ENCODE measurements around the gene CCL4L2. TPM values are rescaled to one million over a fixed set of nuclear protein-coding genes. Genes with fewer than 3 reads are reported as not detected.
"Not testable (repeated sequence)": the region's sequence is repeated elsewhere in the genome, so short reads cannot be mapped to it uniquely, and the experiment has no call there.

CCL4L2 gene
- total RNA-seq (1.6 TPM), polyA plus RNA-seq (ENCODE audit: insufficient read depth, low read depth, low replicate concordance) (3.4 TPM)
- long read RNA-seq, donor 1 = 0 reads
- long read RNA-seq, donor 2 = 0 reads
- long read RNA-seq, donor 3 = 0 reads
- long read RNA-seq, donor 4 = 0 reads
- long read RNA-seq, donor 5 = 0 reads
- long read RNA-seq, donor 6 = 0 reads
- long read RNA-seq, donor 7, partial matches to known transcripts = 0 of 1 reads
- long read RNA-seq, donor 7, other reads (novel, unspliced or antisense) = 0 of 1 reads
- long read RNA-seq, donor 8 = 0 reads
- long read RNA-seq, donor 9 = 0 reads
- long read RNA-seq, donor 10 = 0 reads

DNA sequence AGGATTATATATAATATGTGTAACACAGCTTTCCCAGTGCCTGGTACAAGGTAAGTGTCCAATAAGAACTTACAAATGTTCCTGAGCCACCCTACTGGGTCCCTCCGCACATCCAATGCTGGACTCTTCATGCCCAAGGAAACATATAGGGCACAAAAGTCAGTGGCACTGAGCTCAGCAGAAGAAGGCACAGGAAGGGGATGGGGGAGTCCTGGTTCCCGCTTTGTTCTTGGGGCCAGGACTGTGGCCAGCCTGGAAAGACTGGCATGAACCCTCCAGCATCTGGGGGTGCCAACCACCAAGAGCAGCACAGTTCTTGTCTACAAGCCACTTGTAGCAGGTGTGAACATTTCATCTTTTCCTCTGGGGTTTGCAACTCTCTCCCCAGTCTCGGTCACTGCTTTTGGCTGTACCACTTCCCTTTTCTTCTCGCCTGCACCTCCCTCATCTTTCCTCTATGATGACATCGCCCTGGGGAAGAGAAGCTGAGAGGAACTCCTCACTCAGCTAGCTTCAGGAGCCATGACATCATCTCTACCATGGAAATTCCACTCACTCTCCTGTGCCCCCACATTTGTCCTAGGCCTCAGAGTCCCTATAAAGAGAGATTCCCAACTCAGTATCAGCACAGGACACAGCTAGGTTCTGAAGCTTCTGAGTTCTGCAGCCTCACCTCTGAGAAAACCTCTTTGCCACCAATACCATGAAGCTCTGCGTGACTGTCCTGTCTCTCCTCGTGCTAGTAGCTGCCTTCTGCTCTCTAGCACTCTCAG lies at the start of gene CCL4L2:
TSS of gene CCL4L2 (plus strand) at position 625 of the 773 bp plus-strand sequence.
- H3K4me3 ChIP-seq (ENCODE audit: low read length in 3 of 3); H3K27me3 ChIP-seq (ENCODE audit: control insufficient read depth, insufficient read depth, low read length); H3K36me3 ChIP-seq (ENCODE audit: control insufficient read depth in 2 of 3, insufficient read depth in 3 of 3, low read length in 3 of 3); H3K9me3 ChIP-seq (ENCODE audit: control insufficient read depth in 2 of 3, insufficient read depth in 1 of 3, low read length in 3 of 3); intact Hi-C loops (cut with DNase I); FAIRE-seq; H3K27ac ChIP-seq (ENCODE audit: low read depth in 2 of 2, low read length in 2 of 2); H3K9ac ChIP-seq (ENCODE audit: low read length in 3 of 3); DNase-seq; H3K4me1 ChIP-seq (ENCODE audit: control insufficient read depth in 2 of 3, insufficient read depth in 2 of 3, low read depth in 1 of 3, low read length in 3 of 3): not testable (repeated sequence)

DNA sequence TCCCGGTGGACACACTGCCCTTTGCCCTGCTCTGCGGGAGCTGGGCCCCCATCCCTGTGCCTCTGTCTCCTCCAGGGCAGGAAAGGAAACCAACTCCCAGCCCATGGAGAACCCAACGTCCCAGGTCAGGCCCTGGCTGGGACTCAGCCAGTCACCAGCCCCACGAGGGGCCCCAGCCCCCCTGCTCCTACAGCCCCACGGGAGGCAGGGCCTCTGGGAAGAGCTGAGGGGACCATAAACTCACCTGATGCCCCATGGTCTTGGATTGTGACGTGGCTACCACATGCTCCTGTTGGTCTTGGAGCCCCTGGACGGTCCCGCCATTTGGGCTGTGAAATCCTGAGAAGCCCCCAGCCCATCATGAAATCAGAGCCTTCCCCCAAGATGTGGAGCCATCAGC lies 42.0 kb upstream of the CCL4L2 start:
- H3K9ac ChIP-seq (ENCODE audit: low read length in 3 of 3); H3K4me1 ChIP-seq (ENCODE audit: control insufficient read depth in 2 of 3, insufficient read depth in 2 of 3, low read depth in 1 of 3, low read length in 3 of 3); DNase-seq; H3K27me3 ChIP-seq (ENCODE audit: control insufficient read depth, insufficient read depth, low read length); intact Hi-C loops (cut with DNase I); H3K36me3 ChIP-seq (ENCODE audit: control insufficient read depth in 2 of 3, insufficient read depth in 3 of 3, low read length in 3 of 3); H3K27ac ChIP-seq (ENCODE audit: low read depth in 2 of 2, low read length in 2 of 2); FAIRE-seq; H3K4me3 ChIP-seq (ENCODE audit: low read length in 3 of 3); H3K9me3 ChIP-seq (ENCODE audit: control insufficient read depth in 2 of 3, insufficient read depth in 1 of 3, low read length in 3 of 3): not testable (repeated sequence)

DNA sequence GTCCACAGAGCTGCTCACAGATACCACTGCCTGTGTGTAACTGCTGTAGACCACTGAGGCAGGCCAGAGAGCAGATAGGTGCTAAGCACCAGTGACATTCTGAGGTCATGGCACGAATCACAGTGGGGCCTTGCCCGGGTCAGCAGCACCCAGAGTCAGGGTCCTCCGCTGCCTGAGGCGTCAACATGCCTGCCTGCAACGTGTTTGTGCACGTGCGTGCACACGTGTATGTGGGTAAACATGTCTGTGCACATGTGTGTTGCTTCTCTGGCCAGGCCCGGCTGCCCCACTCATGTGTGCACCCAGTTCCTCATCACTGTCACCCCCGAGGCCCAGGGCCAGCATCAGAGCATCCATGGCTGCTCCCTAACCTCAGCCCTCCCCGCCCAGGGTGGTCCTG lies 34.3 kb upstream of the CCL4L2 start, which contains the start of gene TBC1D3B:
TSS of gene TBC1D3B (minus strand) at position 101 of the 400 bp plus-strand sequence. CDS start 1,586 bp downstream, outside the sequence.
- H3K4me1 ChIP-seq (ENCODE audit: control insufficient read depth in 2 of 3, insufficient read depth in 2 of 3, low read depth in 1 of 3, low read length in 3 of 3); intact Hi-C loops (cut with DNase I); H3K9ac ChIP-seq (ENCODE audit: low read length in 3 of 3); DNase-seq; H3K27ac ChIP-seq (ENCODE audit: low read depth in 2 of 2, low read length in 2 of 2); H3K9me3 ChIP-seq (ENCODE audit: control insufficient read depth in 2 of 3, insufficient read depth in 1 of 3, low read length in 3 of 3); H3K27me3 ChIP-seq (ENCODE audit: control insufficient read depth, insufficient read depth, low read length); H3K36me3 ChIP-seq (ENCODE audit: control insufficient read depth in 2 of 3, insufficient read depth in 3 of 3, low read length in 3 of 3); H3K4me3 ChIP-seq (ENCODE audit: low read length in 3 of 3); FAIRE-seq: not testable (repeated sequence)

GRCh38 chr17:36181446-36182175 lies 29.3 kb upstream of the CCL4L2 start:
- intact Hi-C loops (cut with DNase I); H3K4me1 ChIP-seq (ENCODE audit: control insufficient read depth in 2 of 3, insufficient read depth in 2 of 3, low read depth in 1 of 3, low read length in 3 of 3); H3K27ac ChIP-seq (ENCODE audit: low read depth in 2 of 2, low read length in 2 of 2); FAIRE-seq; H3K4me3 ChIP-seq (ENCODE audit: low read length in 3 of 3); H3K9ac ChIP-seq (ENCODE audit: low read length in 3 of 3); DNase-seq; H3K9me3 ChIP-seq (ENCODE audit: control insufficient read depth in 2 of 3, insufficient read depth in 1 of 3, low read length in 3 of 3); H3K36me3 ChIP-seq (ENCODE audit: control insufficient read depth in 2 of 3, insufficient read depth in 3 of 3, low read length in 3 of 3): not testable (repeated sequence)
- peaks cover 11% of the 10 kb centered on the region for H3K27me3 ChIP-seq (ENCODE audit: control insufficient read depth, insufficient read depth, low read length)

- Histone ChIP-seq H3K4me3 (ENCODE audit: low read length in 3 of 3) (peak overlapping the region in 1 of 3 donors; percentile 46), H3K36me3 (ENCODE audit: control insufficient read depth in 2 of 3, insufficient read depth in 3 of 3, low read length in 3 of 3) (no peaks in the 10 kb centered on the region), H3K27me3 (ENCODE audit: control insufficient read depth, insufficient read depth, low read length) (peaks cover 11% of the 10 kb centered on the region), H3K4me1 (ENCODE audit: control insufficient read depth in 2 of 3, insufficient read depth in 2 of 3, low read depth in 1 of 3, low read length in 3 of 3) (peaks cover 0 to 4% (median 3%) of the 10 kb centered on the region in 3 donors), H3K9ac (ENCODE audit: low read length in 3 of 3) (peak overlapping the region in 1 of 3 donors; percentile 6), H3K27ac (ENCODE audit: low read depth in 2 of 2, low read length in 2 of 2) (no peak overlapping the region), H3K9me3 (ENCODE audit: control insufficient read depth in 2 of 3, insufficient read depth in 1 of 3, low read length in 3 of 3) (no peaks in the 10 kb centered on the region)
- DNase-seq (peak in 3 of 5 donors; percentile 40 to 88 (median 58)), FAIRE-seq (no peak)
- intact Hi-C loops (cut with DNase I) = no loop called here
- TF ChIP-seq, protein P1, sequence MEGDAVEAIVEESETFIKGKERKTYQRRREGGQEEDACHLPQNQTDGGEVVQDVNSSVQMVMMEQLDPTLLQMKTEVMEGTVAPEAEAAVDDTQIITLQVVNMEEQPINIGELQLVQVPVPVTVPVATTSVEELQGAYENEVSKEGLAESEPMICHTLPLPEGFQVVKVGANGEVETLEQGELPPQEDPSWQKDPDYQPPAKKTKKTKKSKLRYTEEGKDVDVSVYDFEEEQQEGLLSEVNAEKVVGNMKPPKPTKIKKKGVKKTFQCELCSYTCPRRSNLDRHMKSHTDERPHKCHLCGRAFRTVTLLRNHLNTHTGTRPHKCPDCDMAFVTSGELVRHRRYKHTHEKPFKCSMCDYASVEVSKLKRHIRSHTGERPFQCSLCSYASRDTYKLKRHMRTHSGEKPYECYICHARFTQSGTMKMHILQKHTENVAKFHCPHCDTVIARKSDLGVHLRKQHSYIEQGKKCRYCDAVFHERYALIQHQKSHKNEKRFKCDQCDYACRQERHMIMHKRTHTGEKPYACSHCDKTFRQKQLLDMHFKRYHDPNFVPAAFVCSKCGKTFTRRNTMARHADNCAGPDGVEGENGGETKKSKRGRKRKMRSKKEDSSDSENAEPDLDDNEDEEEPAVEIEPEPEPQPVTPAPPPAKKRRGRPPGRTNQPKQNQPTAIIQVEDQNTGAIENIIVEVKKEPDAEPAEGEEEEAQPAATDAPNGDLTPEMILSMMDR (IDR thresholded peaks at IDR 0.05; ENCODE audit: borderline replicate concordance, extremely low read depth, insufficient read depth) = no peak
These were observed 28.5 kb upstream of the CCL4L2 start for GRCh38 chr17:36182176-36183000.
